Measurements from ENCODE around the gene PPP4R1.

PPP4R1 gene

GRCh38 chr18:9655232-9655767 is 40.9 kb upstream of the PPP4R1 start:
- no peak for DNase-seq (ENCODE audit: low read depth)
- TF ChIP-seq CTCF (conservative IDR thresholded peaks at IDR 0.05; ENCODE audit: low read length): no peak

GRCh38 chr18:9653390-9653789 is 39.0 kb upstream of the PPP4R1 start:
- H3K4me3 ChIP-seq (ENCODE audit: low read length): no peak overlapping the region
- DNase-seq (ENCODE audit: low read depth): no peak
- no peak for TF ChIP-seq CTCF (conservative IDR thresholded peaks at IDR 0.05; ENCODE audit: low read length)

More at GRCh38 chr18:9655232-9655767, 40.9 kb upstream of the PPP4R1 start:
- no peak overlapping the region for H3K4me3 ChIP-seq (ENCODE audit: low read length)

- TF ChIP-seq CTCF (conservative IDR thresholded peaks at IDR 0.05; ENCODE audit: low read length): no peak
- H3K4me3 ChIP-seq (ENCODE audit: low read length): no peak overlapping the region
- DNase-seq (ENCODE audit: low read depth): peak; percentile 86
Measured at GRCh38 chr18:9649164-9649540, 34.8 kb upstream of the PPP4R1 start.

- no peak for TF ChIP-seq CTCF (conservative IDR thresholded peaks at IDR 0.05; ENCODE audit: low read length)
- DNase-seq (ENCODE audit: low read depth): no peak
- no peak overlapping the region for H3K4me3 ChIP-seq (ENCODE audit: low read length)
Measured at GRCh38 chr18:9648431-9649163, 34.2 kb upstream of the PPP4R1 start.

GRCh38 chr18:9647496-9648323 is 33.4 kb upstream of the PPP4R1 start:
- TF ChIP-seq CTCF (conservative IDR thresholded peaks at IDR 0.05; ENCODE audit: low read length): no peak
- DNase-seq (ENCODE audit: low read depth): no peak
- H3K4me3 ChIP-seq (ENCODE audit: low read length): no peak overlapping the region

GRCh38 chr18:9643549-9643948 is 29.2 kb upstream of the PPP4R1 start:
- DNase-seq (ENCODE audit: low read depth): peak; percentile 99
- TF ChIP-seq CTCF (conservative IDR thresholded peaks at IDR 0.05; ENCODE audit: low read length): no peak
- no peak overlapping the region for H3K4me3 ChIP-seq (ENCODE audit: low read length)

All from AG10803 (cell line).